ENCODE results near the gene GALNT18. TPM values are rescaled to one million over a fixed set of nuclear protein-coding genes. Genes with fewer than 3 reads are reported as not detected.

GALNT18 gene
- polyA plus RNA-seq, 1 donor from 2014 or later = 7.6 TPM

DNA sequence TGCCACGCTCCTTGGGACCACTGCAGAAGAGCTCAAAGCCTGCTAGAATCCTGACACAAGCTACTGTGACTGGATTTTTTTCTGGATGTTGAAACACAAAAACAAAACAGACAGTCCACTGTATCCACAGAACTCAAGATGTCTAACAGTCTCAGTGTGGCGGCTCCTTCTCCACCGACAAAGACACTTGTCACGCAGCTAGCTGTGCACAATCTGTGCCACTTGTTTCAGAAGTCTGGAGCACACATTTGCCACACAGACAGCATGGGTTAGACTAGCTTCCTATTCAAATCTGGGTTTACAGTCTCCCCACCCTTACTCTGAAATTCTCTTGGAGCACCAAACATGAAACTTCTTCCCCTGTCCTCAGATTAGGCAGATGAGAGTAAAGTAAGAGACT is 99.2 kb downstream of the GALNT18 start:
- H3K27me3 ChIP-seq (ENCODE audit: insufficient read depth, low read depth, low read length) = no peaks in the 10 kb centered on the region
- no peaks in the 10 kb centered on the region for H4K20me1 ChIP-seq (ENCODE audit: insufficient read depth)
- no peaks in the 10 kb centered on the region for H3K36me3 ChIP-seq (ENCODE audit: insufficient read depth, low read length)
- TF ChIP-seq POLR2AphosphoS5 (IDR thresholded peaks at IDR 0.05) (no peak), SMC3 (conservative IDR thresholded peaks at IDR 0.05; ENCODE audit: poor library complexity) (no peak), EZH2 (IDR thresholded peaks at IDR 0.05; ENCODE audit: borderline replicate concordance, insufficient read depth, low read length, poor library complexity, severe bottlenecking) (no peak), MXI1 (conservative IDR thresholded peaks at IDR 0.05; ENCODE audit: poor library complexity, severe bottlenecking) (no peak), RAD21 (conservative IDR thresholded peaks at IDR 0.05) (no peak), TAF1 (IDR thresholded peaks at IDR 0.05; ENCODE audit: low read depth) (no peak), EP300 (conservative IDR thresholded peaks at IDR 0.05; ENCODE audit: poor library complexity, severe bottlenecking) (no peak)
- TF ChIP-seq, protein P1, sequence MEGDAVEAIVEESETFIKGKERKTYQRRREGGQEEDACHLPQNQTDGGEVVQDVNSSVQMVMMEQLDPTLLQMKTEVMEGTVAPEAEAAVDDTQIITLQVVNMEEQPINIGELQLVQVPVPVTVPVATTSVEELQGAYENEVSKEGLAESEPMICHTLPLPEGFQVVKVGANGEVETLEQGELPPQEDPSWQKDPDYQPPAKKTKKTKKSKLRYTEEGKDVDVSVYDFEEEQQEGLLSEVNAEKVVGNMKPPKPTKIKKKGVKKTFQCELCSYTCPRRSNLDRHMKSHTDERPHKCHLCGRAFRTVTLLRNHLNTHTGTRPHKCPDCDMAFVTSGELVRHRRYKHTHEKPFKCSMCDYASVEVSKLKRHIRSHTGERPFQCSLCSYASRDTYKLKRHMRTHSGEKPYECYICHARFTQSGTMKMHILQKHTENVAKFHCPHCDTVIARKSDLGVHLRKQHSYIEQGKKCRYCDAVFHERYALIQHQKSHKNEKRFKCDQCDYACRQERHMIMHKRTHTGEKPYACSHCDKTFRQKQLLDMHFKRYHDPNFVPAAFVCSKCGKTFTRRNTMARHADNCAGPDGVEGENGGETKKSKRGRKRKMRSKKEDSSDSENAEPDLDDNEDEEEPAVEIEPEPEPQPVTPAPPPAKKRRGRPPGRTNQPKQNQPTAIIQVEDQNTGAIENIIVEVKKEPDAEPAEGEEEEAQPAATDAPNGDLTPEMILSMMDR (IDR thresholded peaks at IDR 0.05; ENCODE audit: poor library complexity, severe bottlenecking) = no peak
- TF ChIP-seq, protein P2, sequence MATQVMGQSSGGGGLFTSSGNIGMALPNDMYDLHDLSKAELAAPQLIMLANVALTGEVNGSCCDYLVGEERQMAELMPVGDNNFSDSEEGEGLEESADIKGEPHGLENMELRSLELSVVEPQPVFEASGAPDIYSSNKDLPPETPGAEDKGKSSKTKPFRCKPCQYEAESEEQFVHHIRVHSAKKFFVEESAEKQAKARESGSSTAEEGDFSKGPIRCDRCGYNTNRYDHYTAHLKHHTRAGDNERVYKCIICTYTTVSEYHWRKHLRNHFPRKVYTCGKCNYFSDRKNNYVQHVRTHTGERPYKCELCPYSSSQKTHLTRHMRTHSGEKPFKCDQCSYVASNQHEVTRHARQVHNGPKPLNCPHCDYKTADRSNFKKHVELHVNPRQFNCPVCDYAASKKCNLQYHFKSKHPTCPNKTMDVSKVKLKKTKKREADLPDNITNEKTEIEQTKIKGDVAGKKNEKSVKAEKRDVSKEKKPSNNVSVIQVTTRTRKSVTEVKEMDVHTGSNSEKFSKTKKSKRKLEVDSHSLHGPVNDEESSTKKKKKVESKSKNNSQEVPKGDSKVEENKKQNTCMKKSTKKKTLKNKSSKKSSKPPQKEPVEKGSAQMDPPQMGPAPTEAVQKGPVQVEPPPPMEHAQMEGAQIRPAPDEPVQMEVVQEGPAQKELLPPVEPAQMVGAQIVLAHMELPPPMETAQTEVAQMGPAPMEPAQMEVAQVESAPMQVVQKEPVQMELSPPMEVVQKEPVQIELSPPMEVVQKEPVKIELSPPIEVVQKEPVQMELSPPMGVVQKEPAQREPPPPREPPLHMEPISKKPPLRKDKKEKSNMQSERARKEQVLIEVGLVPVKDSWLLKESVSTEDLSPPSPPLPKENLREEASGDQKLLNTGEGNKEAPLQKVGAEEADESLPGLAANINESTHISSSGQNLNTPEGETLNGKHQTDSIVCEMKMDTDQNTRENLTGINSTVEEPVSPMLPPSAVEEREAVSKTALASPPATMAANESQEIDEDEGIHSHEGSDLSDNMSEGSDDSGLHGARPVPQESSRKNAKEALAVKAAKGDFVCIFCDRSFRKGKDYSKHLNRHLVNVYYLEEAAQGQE (IDR thresholded peaks at IDR 0.05; ENCODE audit: borderline replicate concordance) = no peak
- no peak overlapping the region for H3K4me3 ChIP-seq (ENCODE audit: low read length)
- no peaks in the 10 kb centered on the region for H3K9me2 ChIP-seq (ENCODE audit: insufficient read depth, low read length)
- H3F3A ChIP-seq (ENCODE audit: insufficient read depth, low read length, poor library complexity, severe bottlenecking) = no peaks in the 10 kb centered on the region
- H3K27ac ChIP-seq (ENCODE audit: low read length) = no peak overlapping the region
- H3K4me2 ChIP-seq (ENCODE audit: low read length) = no peak overlapping the region
- H2AFZ ChIP-seq (ENCODE audit: low read depth, low read length) = no peak overlapping the region
- H3K9me3 ChIP-seq (ENCODE audit: low read length) = no peaks in the 10 kb centered on the region
- no peak overlapping the region for H3K9ac ChIP-seq (ENCODE audit: low read length)
- no peaks in the 10 kb centered on the region for H3K79me2 ChIP-seq (replicated peaks; ENCODE audit: insufficient read depth, low read length)

DNA sequence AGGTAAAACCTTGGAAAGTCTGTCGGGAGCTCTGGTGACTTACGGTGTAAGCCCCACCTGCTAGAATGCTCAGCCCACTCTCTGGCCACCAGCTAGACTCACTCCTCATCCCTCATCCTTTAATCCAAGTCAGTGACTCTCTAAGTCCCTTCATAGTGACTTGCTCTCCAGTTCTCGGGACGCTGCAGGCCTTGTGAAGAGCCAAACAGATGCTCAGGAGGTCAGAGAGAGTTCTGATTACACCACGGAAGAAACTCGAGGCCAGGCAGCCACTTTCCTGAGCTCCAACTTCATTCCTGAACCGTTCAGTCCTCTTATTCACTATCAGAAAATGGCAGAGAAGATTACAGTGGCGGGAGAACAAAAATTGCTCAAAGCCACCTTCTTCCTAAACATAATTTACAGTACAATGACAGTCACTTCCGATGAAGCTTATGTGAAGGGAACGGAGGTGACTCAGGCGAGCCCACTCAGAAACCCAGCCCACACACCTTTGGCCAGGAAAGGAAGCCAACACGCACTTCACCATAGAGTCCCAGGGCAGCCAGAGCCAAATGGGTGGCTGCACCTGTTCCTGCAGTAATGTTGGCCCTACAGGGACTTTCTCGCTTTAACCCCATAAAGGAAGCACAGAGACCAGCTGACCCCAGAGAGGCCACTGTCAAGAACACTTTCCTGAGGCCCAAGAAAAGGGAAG is 100.4 kb downstream of the GALNT18 start:
- TF ChIP-seq, protein P2 (IDR thresholded peaks at IDR 0.05; ENCODE audit: borderline replicate concordance) = no peak
- TF ChIP-seq, protein P1 (IDR thresholded peaks at IDR 0.05; ENCODE audit: poor library complexity, severe bottlenecking) = no peak
- no peak for TF ChIP-seq SMC3 (conservative IDR thresholded peaks at IDR 0.05; ENCODE audit: poor library complexity)
- TF ChIP-seq MXI1 (conservative IDR thresholded peaks at IDR 0.05; ENCODE audit: poor library complexity, severe bottlenecking) = no peak
- TF ChIP-seq POLR2AphosphoS5 (IDR thresholded peaks at IDR 0.05) = no peak
- H4K20me1 ChIP-seq (ENCODE audit: insufficient read depth) = no peaks in the 10 kb centered on the region
- H3K4me3 ChIP-seq (ENCODE audit: low read length) = no peak overlapping the region
- no peaks in the 10 kb centered on the region for H3K79me2 ChIP-seq (replicated peaks; ENCODE audit: insufficient read depth, low read length)
- no peaks in the 10 kb centered on the region for H3F3A ChIP-seq (ENCODE audit: insufficient read depth, low read length, poor library complexity, severe bottlenecking)
- H3K9ac ChIP-seq (ENCODE audit: low read length) = no peak overlapping the region
- H3K27ac ChIP-seq (ENCODE audit: low read length) = no peak overlapping the region
- no peaks in the 10 kb centered on the region for H3K27me3 ChIP-seq (ENCODE audit: insufficient read depth, low read depth, low read length)
- H3K36me3 ChIP-seq (ENCODE audit: insufficient read depth, low read length) = no peaks in the 10 kb centered on the region
- H3K4me2 ChIP-seq (ENCODE audit: low read length) = no peak overlapping the region
- H3K9me2 ChIP-seq (ENCODE audit: insufficient read depth, low read length) = no peaks in the 10 kb centered on the region
- H3K9me3 ChIP-seq (ENCODE audit: low read length) = no peaks in the 10 kb centered on the region
- H2AFZ ChIP-seq (ENCODE audit: low read depth, low read length) = no peak overlapping the region

All from neural cell (in vitro differentiated cells).